ELF-1 (cell line): ENCODE results near the gene MOCS3.

Experiments used
- DNase-seq: peaks from one replicate; pipeline ENCODE4 v3.0.0-alpha.2; 2016; ENCODE audit warnings: low read depth, low spot score

Gene MOCS3

DNA sequence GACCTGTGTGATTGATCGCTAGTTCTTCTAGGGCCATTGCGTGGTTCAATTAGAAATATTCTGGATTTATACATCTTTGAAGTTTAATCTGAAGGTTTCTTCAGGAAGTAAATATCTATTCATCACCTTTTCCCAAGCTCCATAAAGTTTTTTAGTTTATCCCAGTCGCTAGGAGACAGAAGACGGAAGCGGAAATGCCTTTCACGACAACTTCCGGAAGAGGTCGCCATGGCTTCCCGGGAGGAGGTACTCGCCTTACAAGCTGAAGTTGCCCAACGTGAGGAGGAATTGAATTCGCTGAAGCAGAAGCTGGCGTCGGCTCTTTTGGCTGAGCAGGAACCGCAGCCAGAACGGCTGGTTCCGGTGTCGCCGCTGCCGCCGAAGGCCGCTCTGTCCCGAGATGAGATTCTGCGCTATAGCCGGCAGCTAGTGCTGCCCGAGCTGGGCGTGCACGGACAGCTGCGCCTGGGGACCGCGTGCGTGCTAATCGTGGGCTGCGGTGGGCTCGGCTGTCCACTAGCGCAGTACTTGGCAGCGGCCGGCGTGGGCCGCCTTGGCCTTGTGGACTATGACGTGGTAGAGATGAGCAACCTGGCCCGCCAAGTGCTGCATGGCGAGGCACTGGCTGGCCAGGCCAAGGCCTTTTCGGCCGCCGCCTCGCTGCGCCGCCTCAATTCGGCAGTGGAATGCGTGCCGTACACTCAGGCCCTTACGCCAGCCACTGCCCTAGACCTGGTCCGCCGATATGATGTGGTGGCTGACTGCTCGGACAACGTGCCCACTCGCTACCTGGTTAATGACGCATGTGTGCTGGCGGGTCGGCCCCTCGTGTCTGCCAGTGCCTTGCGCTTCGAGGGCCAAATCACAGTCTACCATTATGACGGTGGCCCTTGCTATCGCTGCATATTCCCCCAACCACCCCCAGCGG is at the start of gene MOCS3:
Gene MOCS3 (plus strand): TSS at position 204 of the 928 bp plus-strand sequence. CDS start 25 bp downstream, at position 229.
- peak; percentile 92 for DNase-seq

DNA sequence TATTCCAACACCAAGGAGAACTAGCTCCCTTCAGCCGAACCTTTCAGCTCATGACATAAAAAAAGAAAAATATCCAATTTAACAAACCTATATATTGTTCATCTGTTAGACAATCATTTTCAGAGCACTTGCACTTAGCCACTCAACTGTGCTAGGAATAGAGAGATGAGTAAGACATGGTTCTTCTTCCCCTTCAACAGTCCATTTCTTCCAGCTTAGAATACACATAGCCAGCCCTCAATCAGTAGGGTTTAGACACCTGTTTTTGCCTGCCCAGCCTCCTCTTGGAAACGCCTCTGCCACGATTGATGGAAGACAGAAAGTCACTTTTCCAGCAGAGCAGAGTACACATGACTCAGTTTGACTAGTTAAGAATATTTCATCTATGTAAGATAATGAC is 49.2 kb upstream of the MOCS3 start:
- no peak for DNase-seq

DNA sequence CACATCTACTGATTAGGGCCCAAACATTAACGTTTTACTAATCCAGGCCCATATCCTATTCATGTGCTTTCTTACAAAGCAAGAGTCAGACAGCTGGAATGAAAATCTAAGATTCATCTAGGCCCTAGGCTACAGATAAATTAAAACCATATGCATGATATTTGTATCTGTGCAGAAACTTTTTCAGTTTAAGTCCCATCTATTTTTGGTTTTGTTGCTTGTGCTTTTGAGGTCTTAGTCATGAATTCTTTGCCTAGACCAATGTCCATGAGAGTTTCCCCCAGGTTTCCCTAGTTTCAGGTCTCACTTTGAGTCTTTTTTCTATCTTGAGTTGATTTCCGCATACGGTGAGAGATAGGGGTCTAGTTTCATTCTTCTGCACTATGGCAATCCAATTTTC is 47.6 kb upstream of the MOCS3 start:
- no peak for DNase-seq

DNA sequence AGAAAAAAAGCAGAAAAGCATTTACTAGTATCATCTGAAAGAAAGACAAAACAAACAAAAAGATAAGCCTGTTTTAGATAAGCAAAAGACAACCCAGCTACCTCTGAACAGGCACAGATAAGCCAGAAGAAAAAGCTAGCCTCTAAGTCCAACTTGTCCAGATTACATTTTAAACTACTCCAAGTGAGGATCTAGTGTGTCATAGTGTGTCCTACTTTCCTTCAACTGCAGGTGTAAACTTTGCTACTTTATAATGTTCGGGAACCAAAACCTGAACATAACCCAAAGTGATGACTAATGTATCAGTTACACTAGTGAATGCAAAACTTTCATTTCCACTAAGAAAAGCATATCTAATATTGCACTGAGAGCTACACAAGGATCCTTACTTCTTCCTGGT is 46.9 kb upstream of the MOCS3 start:
- no peak for DNase-seq

DNA sequence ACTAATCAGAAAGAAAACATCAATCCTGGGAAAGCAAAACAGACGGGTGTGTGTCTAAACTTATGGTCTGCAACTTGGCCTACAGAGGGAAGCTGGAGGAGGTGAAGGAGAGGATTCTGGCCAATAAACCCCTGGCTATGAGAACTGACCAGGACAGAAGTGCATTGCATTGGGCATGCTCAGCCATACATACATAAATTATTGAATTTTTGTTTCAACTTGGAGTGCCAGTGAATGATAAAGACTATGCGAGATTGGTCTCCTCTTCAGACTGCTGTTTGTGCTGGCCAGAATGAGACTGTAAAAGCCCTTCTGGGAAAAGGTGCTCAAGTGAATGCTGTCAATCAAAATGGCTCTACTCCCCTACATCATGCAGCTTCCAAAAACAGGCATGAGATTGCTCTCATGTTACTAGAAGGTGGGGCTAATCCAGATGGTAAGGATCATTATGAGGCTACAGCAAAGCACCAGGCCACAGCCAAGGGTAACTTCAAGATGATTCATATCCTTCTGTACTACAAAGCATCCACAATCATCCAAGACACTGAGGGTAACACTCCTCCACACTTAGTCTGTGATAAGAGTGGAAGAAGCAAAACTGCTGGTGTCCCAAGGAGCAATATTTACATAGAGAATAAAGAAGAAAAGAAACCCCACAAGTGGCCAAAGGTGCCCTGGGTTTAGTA is 44.8 kb upstream of the MOCS3 start:
- no peak for DNase-seq

DNA sequence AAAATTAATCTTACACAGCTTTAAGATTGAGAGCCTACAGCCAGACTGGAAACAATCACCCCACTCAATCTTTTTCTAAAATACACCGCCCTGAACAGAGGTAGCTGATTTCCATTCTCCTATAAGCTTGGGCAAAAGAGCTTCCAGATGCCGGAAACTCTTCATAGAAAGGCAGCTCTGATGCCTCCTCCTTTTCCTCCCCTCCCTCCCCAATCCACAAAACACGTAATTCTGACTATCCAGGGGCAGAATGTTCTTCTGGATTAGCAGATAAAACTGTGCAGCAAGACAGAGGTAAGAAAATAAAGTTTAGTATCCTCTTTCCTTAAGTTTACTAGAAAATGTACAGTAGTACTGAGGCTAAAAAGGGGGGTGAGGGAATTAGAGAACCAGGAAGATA is 43.2 kb upstream of the MOCS3 start:
- DNase-seq = no peak

GRCh38 chr20:50916257-50916656 is 42.4 kb upstream of the MOCS3 start:
- peak; percentile 24 for DNase-seq

DNA sequence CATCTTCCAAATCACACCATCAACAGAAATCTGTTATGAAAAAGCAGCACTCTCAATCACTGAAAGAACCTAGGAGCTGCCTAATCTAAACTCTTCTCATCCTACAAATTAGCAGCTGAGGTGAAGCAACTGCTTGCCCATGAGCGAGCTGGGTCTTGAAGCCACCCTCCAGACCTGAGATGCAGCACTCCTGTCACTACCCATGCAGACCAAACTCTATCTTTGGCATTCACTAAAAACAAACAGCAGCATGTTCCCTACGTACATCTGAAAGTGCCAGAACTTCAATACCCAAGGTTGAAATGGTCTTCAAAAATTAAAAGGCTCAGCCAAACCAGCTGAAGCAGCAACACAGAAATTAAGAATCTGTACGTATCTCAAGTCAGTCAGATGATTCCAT is 41.7 kb upstream of the MOCS3 start:
- no peak for DNase-seq

GRCh38 chr20:50918403-50918802 is 40.2 kb upstream of the MOCS3 start:
- DNase-seq = no peak

GRCh38 chr20:50919567-50919966 is 39.1 kb upstream of the MOCS3 start:
- no peak for DNase-seq

DNA sequence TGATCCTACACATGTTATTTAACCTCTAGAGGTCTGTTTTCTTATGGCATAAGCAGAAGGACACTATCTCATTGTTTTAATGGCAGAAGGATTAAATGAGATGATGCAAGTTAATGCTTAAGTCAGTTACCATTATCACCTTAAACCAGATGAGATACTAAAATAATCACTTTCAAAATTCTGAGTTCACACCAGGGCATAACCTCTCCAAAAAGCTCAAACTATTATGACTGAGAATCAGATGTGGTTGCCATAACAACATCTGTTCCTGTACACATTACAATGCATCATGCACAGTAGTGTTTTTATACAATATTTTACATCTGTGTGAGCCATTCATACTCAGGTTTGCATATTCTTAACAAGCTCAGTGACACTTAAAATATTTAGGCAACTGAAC is 37.6 kb upstream of the MOCS3 start:
- no peak for DNase-seq

DNA sequence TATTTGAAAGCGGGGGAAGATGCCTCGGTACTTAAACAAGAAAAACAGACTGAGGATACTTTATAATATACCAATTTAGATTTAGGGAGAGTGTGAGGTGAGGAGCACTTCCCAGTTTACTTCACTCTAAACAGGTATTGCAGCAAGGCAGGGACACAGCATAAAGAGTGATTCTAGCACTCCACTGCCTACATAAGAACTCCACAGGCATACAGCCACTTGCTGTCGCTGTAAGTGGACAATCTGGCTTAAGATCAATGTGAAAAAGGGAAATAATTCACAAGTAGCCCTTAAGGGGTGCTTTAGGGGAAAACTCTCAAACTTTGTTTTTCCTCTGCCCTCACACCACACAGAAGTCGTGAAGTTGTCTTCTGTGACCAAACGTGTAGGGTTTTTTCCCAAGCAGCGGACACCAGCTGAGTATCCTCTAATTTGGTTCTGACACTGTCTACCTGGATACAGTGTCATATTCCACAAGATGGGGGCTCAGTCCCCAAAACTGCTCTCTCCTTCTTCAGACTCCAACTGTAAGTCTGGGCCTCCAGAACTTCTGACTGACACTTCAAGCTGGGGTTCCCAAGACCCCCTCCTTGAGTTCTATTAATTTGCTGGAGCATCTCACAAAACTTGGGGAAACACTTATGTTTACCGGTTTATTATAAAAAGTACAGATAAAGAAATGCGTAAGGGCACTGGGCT is 36.7 kb upstream of the MOCS3 start:
- peak; percentile 14 for DNase-seq

- DNase-seq = no peak
Observed at GRCh38 chr20:50924261-50924920, 34.2 kb upstream of the MOCS3 start.

DNA sequence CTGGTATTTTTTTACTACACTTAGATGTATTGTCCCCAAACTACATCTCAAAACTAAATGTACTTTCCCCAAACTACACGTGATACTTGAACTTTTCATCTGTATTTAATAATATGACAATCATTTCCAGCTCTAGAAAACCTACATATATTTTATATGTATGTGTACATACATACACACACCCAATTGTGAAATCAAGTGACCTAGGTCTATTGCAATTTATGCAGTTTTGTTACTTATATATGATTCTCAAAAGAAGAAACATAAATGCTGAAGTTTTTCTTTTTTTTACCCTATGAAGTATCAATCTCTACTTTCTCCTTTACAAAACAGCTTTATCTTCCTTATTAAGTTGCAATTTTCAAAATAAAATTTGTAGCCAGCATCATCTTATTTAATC is 32.1 kb upstream of the MOCS3 start:
- DNase-seq = no peak

DNA sequence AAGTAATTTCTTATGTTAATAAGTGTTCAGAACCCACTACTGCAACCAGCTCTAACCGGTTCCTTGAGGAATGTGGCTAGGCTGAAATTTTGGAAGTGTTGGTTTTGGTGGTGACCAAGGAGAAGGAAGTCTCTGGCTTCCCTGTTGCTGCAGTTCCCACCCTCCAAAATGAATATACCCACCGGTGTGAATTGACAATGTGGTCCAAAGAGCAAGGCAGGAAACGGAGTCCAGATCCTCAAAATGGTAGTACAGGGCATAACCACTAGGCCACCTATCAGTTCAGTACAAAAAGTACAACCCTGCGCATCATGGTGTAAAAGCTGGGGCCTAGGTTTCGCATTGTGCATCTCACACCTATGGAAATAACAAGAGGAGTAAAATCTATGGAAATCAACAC is 30.1 kb upstream of the MOCS3 start:
- peak; percentile 35 for DNase-seq

DNA sequence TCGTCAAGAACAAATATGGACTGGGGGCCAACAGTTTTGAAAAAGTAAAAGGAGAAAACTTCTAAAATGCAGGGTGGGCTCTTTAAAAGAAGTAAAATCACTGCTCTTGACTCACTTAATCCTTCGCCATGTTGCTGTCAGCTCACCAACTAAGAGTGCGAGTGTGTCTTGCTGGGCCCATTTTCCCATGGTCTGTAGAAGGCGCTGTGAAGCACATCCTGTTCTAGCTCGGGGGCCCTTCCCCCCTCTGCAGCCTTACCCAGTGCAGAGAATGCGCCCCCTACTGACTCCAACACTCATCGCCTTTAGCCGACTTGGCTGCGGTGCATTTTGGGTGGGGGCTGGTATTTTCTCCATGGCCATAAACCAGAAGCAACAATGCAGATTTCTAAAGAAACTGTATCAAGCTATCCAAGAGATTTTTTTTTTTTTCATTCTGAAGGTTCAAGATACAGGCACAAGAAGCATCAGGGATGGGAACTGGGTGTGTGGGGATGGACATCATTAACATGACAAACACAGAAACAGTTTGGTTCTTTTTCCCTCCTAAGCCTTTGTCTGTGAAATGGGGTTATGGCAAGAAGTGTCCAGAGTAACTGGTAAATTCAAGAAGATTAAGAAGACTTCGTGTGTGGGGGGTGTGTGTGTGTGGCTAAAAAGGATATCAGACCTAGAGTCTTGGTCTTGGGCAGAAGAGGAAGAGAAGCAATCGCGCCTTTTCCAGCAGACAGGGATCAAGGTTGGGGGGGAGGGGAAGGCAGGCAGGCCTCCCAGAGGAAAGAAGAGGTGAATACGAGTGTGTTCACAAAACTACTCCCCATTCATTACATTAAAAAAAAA is 29.1 kb upstream of the MOCS3 start:
- peak; percentile 97 for DNase-seq

DNA sequence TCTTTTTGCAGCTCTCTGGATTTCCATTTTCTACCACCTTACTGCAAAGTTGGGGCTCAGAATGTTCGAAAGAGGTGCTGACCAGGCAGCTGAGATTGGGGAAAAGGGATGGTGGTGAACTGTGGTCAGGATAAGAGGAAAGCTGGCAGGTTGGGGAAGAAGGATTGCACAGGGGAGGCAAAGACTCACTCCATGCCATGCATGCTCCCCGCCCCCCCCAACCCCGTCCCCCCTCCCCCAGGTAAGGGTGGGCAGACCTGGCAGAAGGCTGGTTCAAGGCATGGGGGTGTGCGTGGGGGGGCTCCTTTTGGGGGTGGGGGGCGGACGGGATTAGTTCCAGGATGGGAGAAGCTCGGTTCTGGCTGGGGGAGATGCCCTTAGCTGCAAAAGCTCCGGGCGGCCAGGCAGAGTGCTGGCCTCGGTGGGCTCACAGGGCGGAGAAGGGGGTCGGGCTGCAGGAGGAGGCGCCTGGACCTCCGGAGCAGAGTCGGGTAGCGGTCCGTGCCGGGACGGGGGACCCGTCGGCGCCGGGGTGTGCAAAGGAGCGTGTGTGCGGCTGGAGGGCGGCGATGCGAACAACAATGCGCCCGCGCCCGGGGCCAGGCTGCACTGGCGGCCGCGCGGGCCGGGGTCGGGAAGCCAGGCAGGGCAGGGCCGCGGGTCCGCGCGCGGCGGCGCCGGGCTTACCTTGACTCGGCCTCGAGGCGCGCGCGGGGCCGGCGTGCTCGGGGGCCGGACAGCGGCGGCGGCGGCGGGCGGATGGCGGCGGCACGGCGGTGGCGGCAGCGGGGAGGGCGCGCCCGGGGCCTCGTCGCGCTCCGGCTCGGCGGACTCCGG is 28.3 kb upstream of the MOCS3 start:
- DNase-seq = no peak

GRCh38 chr20:50930976-50931305 is 27.7 kb upstream of the MOCS3 start:
- DNase-seq = no peak

DNA sequence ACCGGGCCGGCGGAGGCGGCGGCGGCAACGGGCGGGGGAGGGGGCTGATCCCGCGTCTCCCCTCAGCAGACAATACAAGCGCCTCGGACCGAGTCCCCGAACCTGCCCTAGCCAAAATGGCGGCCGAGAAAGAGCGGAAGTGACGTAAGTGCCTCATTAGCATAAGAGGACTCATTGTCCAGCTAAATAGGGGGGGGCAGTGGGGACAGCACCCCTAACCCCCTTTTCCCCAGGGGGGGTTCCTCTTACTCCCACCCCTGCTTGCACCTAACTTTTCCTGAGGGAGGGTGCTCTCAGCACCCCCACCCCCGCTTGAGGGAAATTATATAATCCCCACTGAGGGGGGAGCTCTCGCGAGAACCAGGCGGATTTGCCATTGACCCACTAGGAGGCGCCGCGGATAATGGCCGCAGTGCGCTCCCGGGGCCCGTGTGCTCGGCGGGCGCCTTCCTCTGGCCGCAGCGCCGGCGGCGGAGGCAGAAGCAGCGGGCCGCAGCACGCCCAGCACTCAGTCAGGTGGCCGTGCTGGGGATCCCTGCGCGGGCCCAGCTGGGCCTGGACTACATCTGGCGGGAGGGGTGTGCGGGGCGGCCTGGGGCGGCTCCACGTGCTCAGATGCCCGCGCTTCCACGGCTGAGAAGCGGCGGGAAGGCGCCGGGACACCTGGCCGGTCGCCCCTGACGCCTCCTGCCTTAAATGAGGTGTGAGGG is 27.2 kb upstream of the MOCS3 start, which contains the start of gene ADNP:
Gene ADNP (minus strand): TSS at position 132 of the 710 bp plus-strand sequence. CDS start 27,441 bp downstream, outside the sequence.
- peak; percentile 98 for DNase-seq
